Measurements from ENCODE around the gene MAP2K5. TPM values are rescaled to one million over a fixed set of nuclear protein-coding genes. Genes with fewer than 3 reads are reported as not detected.

Gene MAP2K5
- total and polyA plus RNA-seq, 7 donors, result 11.3 to 19.4 (median 14.3) TPM

DNA sequence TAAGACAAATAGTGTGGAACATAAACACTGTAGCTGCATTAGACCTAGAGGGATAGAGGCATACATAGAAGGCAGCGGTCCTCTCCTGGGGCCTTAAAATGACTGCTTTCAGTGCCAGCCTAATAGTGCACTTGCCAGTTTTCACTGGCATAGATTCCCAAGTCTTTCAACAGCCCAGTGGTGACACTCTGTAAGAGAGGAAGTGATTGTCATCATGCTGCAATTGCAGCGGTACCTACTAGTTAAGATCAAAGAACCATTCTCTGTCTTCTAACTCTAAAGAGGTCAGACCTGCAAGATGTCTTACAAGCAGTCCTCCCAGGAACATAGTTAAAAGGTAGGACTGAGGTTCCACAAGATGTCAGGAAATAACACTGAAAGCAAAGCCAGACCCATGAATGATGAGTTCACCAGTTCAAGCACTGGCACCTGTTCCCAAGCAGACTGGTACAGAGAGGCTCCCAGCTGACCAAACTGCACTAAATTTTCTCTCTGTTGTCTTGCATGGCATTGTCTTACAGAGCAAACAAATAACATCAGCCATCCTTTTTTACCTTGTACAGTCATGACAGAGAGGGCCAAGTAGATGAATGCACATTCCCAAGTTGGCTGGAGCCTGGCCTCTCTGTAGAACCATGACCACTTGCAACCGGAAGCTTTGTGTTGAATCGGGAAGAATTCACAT lies 182.3 kb downstream of the MAP2K5 start:
- intact Hi-C loops (cut with DNase I), result no loop called here
- WGBS, 2 donors, result 94 to 98% methylated on average over 4 of the region's 4 CpGs
- H3K9me3 ChIP-seq, result no peaks in the 10 kb centered on the region

DNA sequence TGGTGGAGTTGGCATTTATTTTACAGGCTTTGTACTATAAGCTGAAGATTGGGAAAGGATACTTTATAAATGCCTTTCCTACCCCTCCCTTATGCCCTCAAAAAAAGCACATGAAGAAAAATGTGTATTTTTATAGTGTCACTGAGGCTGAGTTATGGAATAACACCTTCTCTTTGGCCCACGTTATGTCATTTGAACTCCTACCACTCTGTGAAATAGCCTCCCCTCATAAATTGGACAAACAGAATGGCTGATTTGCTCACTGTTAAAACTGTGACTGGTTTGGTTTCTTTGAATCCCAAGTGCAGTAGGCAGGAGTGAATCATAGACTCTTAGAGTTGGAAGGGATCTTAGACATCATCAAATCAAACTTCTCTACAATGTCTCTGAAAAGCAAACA lies 187.6 kb downstream of the MAP2K5 start:
- DNase-seq, result no peak
- Histone ChIP-seq H3K27ac (no peak overlapping the region), H3K27me3 (no peaks in the 10 kb centered on the region), H3K36me3 (no peaks in the 10 kb centered on the region), H3K4me1 (no peaks in the 10 kb centered on the region), H3K4me3 (no peak overlapping the region), H3K9me3 (no peaks in the 10 kb centered on the region)
- no peak for TF ChIP-seq EP300 (IDR thresholded peaks at IDR 0.05)
- 46 to 74% methylated on average over 1 of the region's 1 CpG for WGBS, 2 donors
- intact Hi-C loops (cut with DNase I), result no loop called here

More for the DNA sequence above, 182.3 kb downstream of the MAP2K5 start:
- TF ChIP-seq, protein P1, sequence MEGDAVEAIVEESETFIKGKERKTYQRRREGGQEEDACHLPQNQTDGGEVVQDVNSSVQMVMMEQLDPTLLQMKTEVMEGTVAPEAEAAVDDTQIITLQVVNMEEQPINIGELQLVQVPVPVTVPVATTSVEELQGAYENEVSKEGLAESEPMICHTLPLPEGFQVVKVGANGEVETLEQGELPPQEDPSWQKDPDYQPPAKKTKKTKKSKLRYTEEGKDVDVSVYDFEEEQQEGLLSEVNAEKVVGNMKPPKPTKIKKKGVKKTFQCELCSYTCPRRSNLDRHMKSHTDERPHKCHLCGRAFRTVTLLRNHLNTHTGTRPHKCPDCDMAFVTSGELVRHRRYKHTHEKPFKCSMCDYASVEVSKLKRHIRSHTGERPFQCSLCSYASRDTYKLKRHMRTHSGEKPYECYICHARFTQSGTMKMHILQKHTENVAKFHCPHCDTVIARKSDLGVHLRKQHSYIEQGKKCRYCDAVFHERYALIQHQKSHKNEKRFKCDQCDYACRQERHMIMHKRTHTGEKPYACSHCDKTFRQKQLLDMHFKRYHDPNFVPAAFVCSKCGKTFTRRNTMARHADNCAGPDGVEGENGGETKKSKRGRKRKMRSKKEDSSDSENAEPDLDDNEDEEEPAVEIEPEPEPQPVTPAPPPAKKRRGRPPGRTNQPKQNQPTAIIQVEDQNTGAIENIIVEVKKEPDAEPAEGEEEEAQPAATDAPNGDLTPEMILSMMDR (IDR thresholded peaks at IDR 0.05), result no peak
- TF ChIP-seq POLR2AphosphoS5 (IDR thresholded peaks at IDR 0.05) (no peak), POLR2A (IDR thresholded peaks at IDR 0.05) (no peak), EP300 (IDR thresholded peaks at IDR 0.05) (no peak)
- Histone ChIP-seq H3K4me3 (no peak overlapping the region), H3K36me3 (no peaks in the 10 kb centered on the region), H3K27ac (no peak overlapping the region), H3K4me1 (no peaks in the 10 kb centered on the region), H3K27me3 (no peaks in the 10 kb centered on the region)
- no peak for DNase-seq

DNA sequence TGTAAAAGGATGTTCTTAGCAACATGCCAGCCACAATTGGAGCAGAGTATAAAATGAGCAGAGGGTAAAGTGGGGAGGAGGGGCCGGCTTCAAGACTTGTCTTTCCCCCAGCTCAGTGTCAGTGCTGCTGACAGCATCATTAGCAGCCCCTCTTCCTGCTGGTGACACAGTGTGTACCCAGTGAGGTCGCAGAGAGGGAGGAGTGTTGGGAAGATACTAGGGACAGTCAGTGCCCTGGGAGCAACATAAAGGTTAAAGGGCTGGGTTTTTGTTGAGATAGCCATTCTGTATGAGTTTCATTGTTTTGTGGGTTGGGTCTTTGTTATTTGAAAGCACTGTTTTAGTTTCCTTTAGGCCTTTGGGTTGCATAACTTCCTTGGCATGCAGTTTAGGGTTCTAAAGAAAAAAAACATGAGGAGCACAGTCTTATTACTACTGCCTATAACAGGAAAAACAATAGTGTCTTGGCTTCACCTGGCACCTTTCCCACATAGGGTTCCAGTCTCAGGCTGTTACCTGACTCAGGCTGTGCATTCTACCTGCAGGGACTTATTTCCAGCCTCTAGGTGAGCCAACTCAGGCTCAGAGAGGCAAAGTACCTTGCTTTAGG lies 188.7 kb downstream of the MAP2K5 start:
- Histone ChIP-seq H3K4me1 (no peaks in the 10 kb centered on the region), H3K27ac (no peak overlapping the region), H3K27me3 (no peaks in the 10 kb centered on the region), H3K36me3 (no peaks in the 10 kb centered on the region), H3K4me3 (no peak overlapping the region), H3K9me3 (no peaks in the 10 kb centered on the region)
- 46 to 68% methylated on average over 2 of the region's 2 CpGs for WGBS, 2 donors
- intact Hi-C loops (cut with DNase I), result no loop called here
- TF ChIP-seq EP300 (IDR thresholded peaks at IDR 0.05), result no peak
- no peak for TF ChIP-seq POLR2AphosphoS5 (IDR thresholded peaks at IDR 0.05)
- TF ChIP-seq, protein P1 (IDR thresholded peaks at IDR 0.05), result no peak
- TF ChIP-seq POLR2A (IDR thresholded peaks at IDR 0.05), result no peak
- DNase-seq, result no peak

DNA sequence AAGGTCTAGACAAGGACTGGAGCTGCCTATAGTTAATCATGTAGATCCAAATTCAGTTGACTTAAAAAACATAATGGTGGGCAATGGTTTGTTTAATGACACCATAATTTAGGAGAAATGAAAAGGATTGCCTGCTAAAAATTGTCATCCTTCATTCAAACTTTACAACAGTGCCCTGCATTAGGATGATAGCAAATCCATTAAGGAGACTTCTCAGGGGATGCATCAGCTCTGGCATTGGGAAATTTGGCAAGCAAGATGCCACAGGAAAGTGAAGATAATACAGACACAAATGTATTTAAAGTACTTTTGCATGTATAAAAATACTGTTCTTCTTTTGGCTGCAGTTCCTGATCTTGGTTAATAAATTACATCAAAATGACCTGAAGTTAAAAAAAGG lies 189.7 kb downstream of the MAP2K5 start:
- no peak overlapping the region for H3K4me3 ChIP-seq
- no peaks in the 10 kb centered on the region for H3K27me3 ChIP-seq
- no peak for DNase-seq
- no peak overlapping the region for H3K27ac ChIP-seq
- H3K36me3 ChIP-seq, result no peaks in the 10 kb centered on the region
- intact Hi-C loops (cut with DNase I), result no loop called here
- TF ChIP-seq POLR2A (IDR thresholded peaks at IDR 0.05) (no peak), POLR2AphosphoS5 (IDR thresholded peaks at IDR 0.05) (no peak), EP300 (IDR thresholded peaks at IDR 0.05) (no peak)
- TF ChIP-seq, protein P1 (IDR thresholded peaks at IDR 0.05), result no peak
- no peaks in the 10 kb centered on the region for H3K4me1 ChIP-seq
- H3K9me3 ChIP-seq, result no peaks in the 10 kb centered on the region

DNA sequence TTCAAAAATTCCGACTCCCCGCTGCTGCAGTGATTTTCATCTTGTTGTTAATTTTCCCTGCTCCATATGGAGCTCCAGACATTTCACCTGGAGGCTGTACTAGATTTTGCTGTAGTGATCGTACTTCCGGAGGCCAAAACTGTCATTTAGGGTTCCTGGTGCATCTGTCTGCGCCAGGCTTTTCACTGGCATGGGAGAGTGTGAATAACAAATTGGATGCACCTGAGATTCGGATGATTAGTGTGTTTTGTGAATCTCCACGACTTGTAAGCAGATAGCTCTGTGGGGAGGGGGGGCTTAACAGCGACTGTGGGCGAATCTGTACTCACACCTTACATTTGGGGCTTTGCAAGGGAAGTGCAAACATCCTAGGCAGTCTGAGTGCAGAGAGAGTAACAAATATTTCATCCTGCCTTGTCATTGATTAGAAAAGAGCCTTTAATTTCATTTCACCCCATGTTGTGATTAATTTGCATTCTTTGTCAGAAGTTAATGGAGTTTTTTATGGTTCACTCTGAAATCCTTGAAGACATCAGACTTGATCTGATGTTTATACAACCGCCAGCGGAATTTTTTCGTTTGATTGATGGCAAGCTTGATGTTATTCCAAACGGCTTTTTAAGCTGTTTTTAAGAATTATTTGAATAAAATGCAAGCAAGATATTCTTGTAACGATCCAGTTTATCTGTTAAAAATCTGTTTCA lies 190.3 kb downstream of the MAP2K5 start:
- DNase-seq, result no peak
- 90 to 93% methylated on average over 14 of the region's 14 CpGs for WGBS, 2 donors
- Histone ChIP-seq H3K9me3 (no peaks in the 10 kb centered on the region), H3K36me3 (no peaks in the 10 kb centered on the region), H3K4me3 (no peak overlapping the region), H3K27me3 (no peaks in the 10 kb centered on the region), H3K4me1 (no peaks in the 10 kb centered on the region), H3K27ac (no peak overlapping the region)
- intact Hi-C loops (cut with DNase I), result no loop called here
- TF ChIP-seq POLR2AphosphoS5 (IDR thresholded peaks at IDR 0.05), result no peak
- no peak for TF ChIP-seq POLR2A (IDR thresholded peaks at IDR 0.05)
- no peak for TF ChIP-seq EP300 (IDR thresholded peaks at IDR 0.05)
- TF ChIP-seq, protein P1 (IDR thresholded peaks at IDR 0.05), result no peak
